Activated naive CD4-positive, alpha-beta T cell treated with anti-CD3 and anti-CD28 coated beads, Interleukin-2, amount 10 ng/mL, durations not matched to agents 7 days and 5 days (primary cell): ENCODE data around the gene ATP5PO.

ENCODE experiments used
- CTCF ChIA-PET: fragments of 350-600 bp; sonication (Branson Sonifier 250); formaldehyde crosslinking; loops from one replicate; lab custom pipeline; 2021; ENCODE audit warnings: antibody characterized with exemption; lab: Charles Lee
- DNase-seq: peaks from one replicate; pipeline ENCODE4 v3.0.0-alpha.2; 2020
- H3K27ac Mint-ChIP-seq: one replicate; pipeline ENCODE4 v1.8.0; 2021; ENCODE audit warnings: mild to moderate bottlenecking, moderate library complexity, mixed read lengths
- H3K27me3 Mint-ChIP-seq: one replicate; pipeline ENCODE4 v1.8.0; 2021; ENCODE audit warnings: mild to moderate bottlenecking, mixed read lengths
- H3K36me3 Mint-ChIP-seq: one replicate; pipeline ENCODE4 v1.8.0; 2021; ENCODE audit warnings: mixed read lengths
- H3K4me1 Mint-ChIP-seq: one replicate; pipeline ENCODE4 v1.8.0; 2021; ENCODE audit warnings: mixed read lengths
- H3K4me3 Mint-ChIP-seq: one replicate; pipeline ENCODE4 v1.8.0; 2021; ENCODE audit warnings: mild to moderate bottlenecking, moderate library complexity, mixed read lengths
- H3K9me3 Mint-ChIP-seq: one replicate; pipeline ENCODE4 v1.8.0; 2021; ENCODE audit warnings: mixed read lengths

The ATP5PO gene

GRCh38 chr21:33948096-33948950 lies 32.7 kb upstream of the ATP5PO start:
- peak overlapping the region; percentile 62 for H3K4me3 Mint-ChIP-seq
- no peaks in the 10 kb centered on the region for H3K27me3 Mint-ChIP-seq
- DNase-seq, result peak; percentile 93
- peaks cover 50% of the 10 kb centered on the region for H3K36me3 Mint-ChIP-seq
- peak overlapping the region; percentile 99 for H3K27ac Mint-ChIP-seq
- peaks cover 87% of the 10 kb centered on the region for H3K4me1 Mint-ChIP-seq
- CTCF ChIA-PET, result interaction anchor here (0.7 to 4.5 kb wide), 11 partner anchors 11 to 400 kb away, joined by 3 to 27 read pairs (median 5); no protein-coding TSS in a partner anchor
- H3K9me3 Mint-ChIP-seq, result peaks cover 11% of the 10 kb centered on the region

- CTCF ChIA-PET, result interaction anchor here (0.6 to 4.5 kb wide), 9 partner anchors 11 to 251 kb away, joined by 3 to 27 read pairs (median 10); no protein-coding TSS in a partner anchor
- H3K9me3 Mint-ChIP-seq, result peaks cover 11% of the 10 kb centered on the region
- H3K36me3 Mint-ChIP-seq, result peaks cover 48% of the 10 kb centered on the region
- peak; percentile 91 for DNase-seq
- no peaks in the 10 kb centered on the region for H3K27me3 Mint-ChIP-seq
- peak overlapping the region; percentile 62 for H3K4me3 Mint-ChIP-seq
- H3K27ac Mint-ChIP-seq, result peak overlapping the region; percentile 99
- peaks cover 79% of the 10 kb centered on the region for H3K4me1 Mint-ChIP-seq
These were observed 32.0 kb upstream of the ATP5PO start for GRCh38 chr21:33947451-33948095.

- CTCF ChIA-PET, result interaction anchor here (0.7 to 4.5 kb wide), 2 partner anchors 9 to 22 kb away, joined by 3 to 25 read pairs; no protein-coding TSS in a partner anchor
- peaks cover 11% of the 10 kb centered on the region for H3K9me3 Mint-ChIP-seq
- H3K27ac Mint-ChIP-seq, result peak overlapping the region; percentile 99
- H3K4me1 Mint-ChIP-seq, result peaks cover 73% of the 10 kb centered on the region
- no peak overlapping the region for H3K4me3 Mint-ChIP-seq
- no peak for DNase-seq
- H3K27me3 Mint-ChIP-seq, result no peaks in the 10 kb centered on the region
- H3K36me3 Mint-ChIP-seq, result peaks cover 47% of the 10 kb centered on the region
These were observed 30.2 kb upstream of the ATP5PO start for GRCh38 chr21:33945652-33946270.

GRCh38 chr21:33944185-33944763 lies 28.7 kb upstream of the ATP5PO start:
- H3K36me3 Mint-ChIP-seq, result peaks cover 53% of the 10 kb centered on the region
- no peak overlapping the region for H3K4me3 Mint-ChIP-seq
- CTCF ChIA-PET, result interaction anchor here (0.7 to 1.5 kb wide), 2 partner anchors 10 to 11 kb away, joined by 3 to 4 read pairs; no protein-coding TSS in a partner anchor
- peaks cover 11% of the 10 kb centered on the region for H3K9me3 Mint-ChIP-seq
- no peak for DNase-seq
- H3K27ac Mint-ChIP-seq, result no peak overlapping the region
- no peaks in the 10 kb centered on the region for H3K27me3 Mint-ChIP-seq
- peaks cover 70% of the 10 kb centered on the region for H3K4me1 Mint-ChIP-seq

- DNase-seq, result no peak
- H3K27ac Mint-ChIP-seq, result no peak overlapping the region
- CTCF ChIA-PET, result interaction anchor here (1.2 to 1.5 kb wide), 3 partner anchors 10 to 20 kb away, joined by 4 to 5 read pairs (median 4); no protein-coding TSS in a partner anchor
- H3K4me3 Mint-ChIP-seq, result no peak overlapping the region
- H3K4me1 Mint-ChIP-seq, result peaks cover 70% of the 10 kb centered on the region
- no peaks in the 10 kb centered on the region for H3K27me3 Mint-ChIP-seq
- H3K9me3 Mint-ChIP-seq, result peaks cover 11% of the 10 kb centered on the region
- H3K36me3 Mint-ChIP-seq, result peaks cover 63% of the 10 kb centered on the region
These were observed 27.7 kb upstream of the ATP5PO start for GRCh38 chr21:33943293-33943692.

- Mint-ChIP-seq H3K4me3 (no peak overlapping the region), H3K4me1 (peaks cover 70% of the 10 kb centered on the region), H3K9me3 (peaks cover 11% of the 10 kb centered on the region), H3K36me3 (peaks cover 62% of the 10 kb centered on the region), H3K27me3 (no peaks in the 10 kb centered on the region), H3K27ac (no peak overlapping the region)
- CTCF ChIA-PET, result interaction anchor here (1.2 to 1.5 kb wide), 3 partner anchors 9 to 19 kb away, joined by 4 to 5 read pairs (median 4); no protein-coding TSS in a partner anchor
- no peak for DNase-seq
These were observed 26.8 kb upstream of the ATP5PO start for GRCh38 chr21:33942426-33942825.

GRCh38 chr21:33940881-33941245 lies 25.3 kb upstream of the ATP5PO start:
- CTCF ChIA-PET, result interaction anchor here (1.4 kb wide), 1 partner anchor 17 kb away, joined by 4 read pairs; no protein-coding TSS in a partner anchor
- Mint-ChIP-seq H3K27ac (no peak overlapping the region), H3K27me3 (no peaks in the 10 kb centered on the region), H3K4me3 (no peak overlapping the region), H3K4me1 (peaks cover 70% of the 10 kb centered on the region), H3K9me3 (peaks cover 11% of the 10 kb centered on the region), H3K36me3 (peaks cover 65% of the 10 kb centered on the region)
- DNase-seq, result no peak

GRCh38 chr21:33940164-33940880 lies 24.7 kb upstream of the ATP5PO start:
- peaks cover 68% of the 10 kb centered on the region for H3K36me3 Mint-ChIP-seq
- CTCF ChIA-PET, result interaction anchor here (0.7 to 1.4 kb wide), 2 partner anchors 16 to 193 kb away, joined by 3 to 4 read pairs; no protein-coding TSS in a partner anchor
- peak overlapping the region; percentile 19 for H3K27ac Mint-ChIP-seq
- no peak for DNase-seq
- H3K27me3 Mint-ChIP-seq, result no peaks in the 10 kb centered on the region
- H3K9me3 Mint-ChIP-seq, result peaks cover 11% of the 10 kb centered on the region
- H3K4me1 Mint-ChIP-seq, result peaks cover 72% of the 10 kb centered on the region
- H3K4me3 Mint-ChIP-seq, result no peak overlapping the region

GRCh38 chr21:33939226-33939625 lies 23.6 kb upstream of the ATP5PO start:
- Mint-ChIP-seq H3K36me3 (peaks cover 66% of the 10 kb centered on the region), H3K4me3 (no peak overlapping the region), H3K9me3 (peaks cover 1% of the 10 kb centered on the region)

GRCh38 chr21:33938381-33938780 lies 22.8 kb upstream of the ATP5PO start:
- Mint-ChIP-seq H3K4me3 (no peak overlapping the region), H3K27ac (peak overlapping the region; percentile 97), H3K9me3 (no peaks in the 10 kb centered on the region), H3K27me3 (no peaks in the 10 kb centered on the region), H3K36me3 (peaks cover 59% of the 10 kb centered on the region), H3K4me1 (peaks cover 75% of the 10 kb centered on the region)
- CTCF ChIA-PET, result interaction anchor here (1.3 to 3.7 kb wide), 3 partner anchors 10 to 410 kb away, joined by 3 to 25 read pairs (median 6); no protein-coding TSS in a partner anchor
- no peak for DNase-seq

More at GRCh38 chr21:33939226-33939625, 23.6 kb upstream of the ATP5PO start:
- CTCF ChIA-PET, result interaction anchor here (1.3 kb wide), 1 partner anchor 15 kb away, joined by 6 read pairs; no protein-coding TSS in a partner anchor
- DNase-seq, result no peak
- Mint-ChIP-seq H3K4me1 (peaks cover 72% of the 10 kb centered on the region), H3K27me3 (no peaks in the 10 kb centered on the region), H3K27ac (peak overlapping the region; percentile 37)

GRCh38 chr21:33937931-33938339 lies 22.3 kb upstream of the ATP5PO start:
- CTCF ChIA-PET, result interaction anchor here (1.3 to 3.7 kb wide), 3 partner anchors 10 to 410 kb away, joined by 3 to 25 read pairs (median 6); no protein-coding TSS in a partner anchor
- Mint-ChIP-seq H3K36me3 (peaks cover 57% of the 10 kb centered on the region), H3K4me1 (peaks cover 80% of the 10 kb centered on the region), H3K9me3 (no peaks in the 10 kb centered on the region), H3K4me3 (no peak overlapping the region), H3K27ac (peak overlapping the region; percentile 97), H3K27me3 (no peaks in the 10 kb centered on the region)
- no peak for DNase-seq

GRCh38 chr21:33937146-33937545 lies 21.5 kb upstream of the ATP5PO start:
- CTCF ChIA-PET, result interaction anchor here (1.4 to 3.7 kb wide), 3 partner anchors 11 to 411 kb away, joined by 3 to 25 read pairs (median 8); no protein-coding TSS in a partner anchor
- Mint-ChIP-seq H3K4me1 (peaks cover 83% of the 10 kb centered on the region), H3K27me3 (no peaks in the 10 kb centered on the region), H3K4me3 (peak overlapping the region; percentile 47), H3K36me3 (peaks cover 61% of the 10 kb centered on the region), H3K9me3 (no peaks in the 10 kb centered on the region), H3K27ac (peak overlapping the region; percentile 97)
- no peak for DNase-seq
